GM23338 (cell line): ENCODE measurements around the gene ANKRD31. TPM values are rescaled to one million over a fixed set of nuclear protein-coding genes. Genes with fewer than 3 reads are reported as not detected.

Experiments used
- ATAC-seq: fragments of 200-7000 bp; cut with Tn5 transposase; 3 replicates; pipeline ENCODE4 v1.9.1; 2020
- DNase-seq: peaks from one replicate; pipeline ENCODE4 v3.0.0-alpha.2; 2015; ENCODE audit warnings: low spot score
- H2AFZ ChIP-seq: fragments of 200-600 bp; sonication (generic); 2 replicates; pipeline ENCODE4 v1.8.0; 2016; ENCODE audit warnings: antibody characterized with exemption, mild to moderate bottlenecking, moderate library complexity
- H3F3A ChIP-seq: fragments of 200-600 bp; sonication (generic); replicated peaks from 2 replicates; pipeline ENCODE4 v1.8.0; 2017; ENCODE audit warnings: antibody characterized with exemption, mixed run types, low read depth
- H3K27ac ChIP-seq: fragments of 200-600 bp; sonication (generic); 2 replicates; pipeline ENCODE4 v1.6.1; 2016; ENCODE audit warnings: low read depth
- H3K27me3 ChIP-seq: fragments of 200-600 bp; sonication (generic); 2 replicates; pipeline ENCODE4 v1.8.0; 2016; ENCODE audit warnings: mild to moderate bottlenecking, mixed run types, moderate library complexity; ENCODE audit not compliant: insufficient read depth
- H3K36me3 ChIP-seq: fragments of 200-600 bp; sonication (generic); 2 replicates; pipeline ENCODE4 v1.8.0; 2016; ENCODE audit warnings: mild to moderate bottlenecking; ENCODE audit not compliant: insufficient read depth
- H3K4me1 ChIP-seq: fragments of 200-600 bp; sonication (generic); 2 replicates; pipeline ENCODE4 v1.8.0; 2016; ENCODE audit warnings: mild to moderate bottlenecking, moderate library complexity; ENCODE audit not compliant: insufficient read depth
- H3K4me2 ChIP-seq: fragments of 200-600 bp; sonication (generic); 2 replicates; pipeline ENCODE4 v1.7.1; 2017; ENCODE audit warnings: mixed run types
- H3K4me3 ChIP-seq: fragments of 200-600 bp; sonication (generic); 2 replicates; pipeline ENCODE4 v1.6.1; 2016; ENCODE audit warnings: mixed run types
- H3K79me2 ChIP-seq: fragments of 200-600 bp; sonication (generic); replicated peaks from 2 replicates; pipeline ENCODE4 v1.8.0; 2017; ENCODE audit warnings: mild to moderate bottlenecking; ENCODE audit not compliant: insufficient read depth
- H3K9me2 ChIP-seq: fragments of 200-600 bp; sonication (generic); 2 replicates; pipeline ENCODE4 v1.8.0; 2017; ENCODE audit not compliant: insufficient read depth
- H4K20me1 ChIP-seq: fragments of 200-600 bp; sonication (generic); replicated peaks from 2 replicates; pipeline ENCODE4 v1.8.0; 2017; ENCODE audit warnings: mild to moderate bottlenecking; ENCODE audit not compliant: insufficient read depth
- H3K27ac Mint-ChIP-seq: 2 replicates; pipeline ENCODE4 v1.8.0; 2020; ENCODE audit warnings: inconsistent platforms, mild to moderate bottlenecking, moderate library complexity, mixed read lengths
- H3K27me3 Mint-ChIP-seq: 3 replicates; pipeline ENCODE4 v1.8.0; 2022; ENCODE audit warnings: low read depth, mild to moderate bottlenecking, moderate library complexity, mixed read lengths, inconsistent platforms; ENCODE audit not compliant: insufficient read depth, poor library complexity
- H3K36me3 Mint-ChIP-seq: 3 replicates; pipeline ENCODE4 v1.8.0; 2021; ENCODE audit warnings: low read depth, mild to moderate bottlenecking, inconsistent platforms, moderate library complexity, mixed read lengths
- H3K4me1 Mint-ChIP-seq: 3 replicates; pipeline ENCODE4 v1.8.0; 2020; ENCODE audit warnings: mild to moderate bottlenecking, inconsistent platforms, mixed read lengths
- H3K4me3 Mint-ChIP-seq: 3 replicates; pipeline ENCODE4 v1.8.0; 2021; ENCODE audit warnings: moderate library complexity, mild to moderate bottlenecking, inconsistent platforms, mixed read lengths
- H3K9me3 Mint-ChIP-seq: 3 replicates; pipeline ENCODE4 v1.8.0; 2020; ENCODE audit warnings: moderate library complexity, mild to moderate bottlenecking, inconsistent platforms, mixed read lengths
- EZH2phosphoT487 ChIP-seq: fragments of 200-600 bp; sonication (generic); IDR thresholded peaks from one replicate; pipeline ENCODE4 v1.8.1; 2018; ENCODE audit warnings: antibody characterized with exemption; ENCODE audit not compliant: unreplicated experiment
- POLR2AphosphoS5 ChIP-seq: IDR thresholded peaks from 2 replicates; pipeline ENCODE4 v1.6.1; 2016; ENCODE audit warnings: antibody characterized with exemption, low read depth
- STAT1 ChIP-seq: IDR thresholded peaks from one replicate; pipeline ENCODE4 v1.6.1; 2016; ENCODE audit warnings: antibody characterized with exemption; ENCODE audit not compliant: unreplicated experiment
- polyA plus RNA-seq: library from polyadenylated mRNA; unstranded; fragments of >200 nt; fragmentation: Nextera tagmentation; extraction: Ambion mirVana; gene quantifications from 2 replicates; pipeline ENCODE4 v1.2.1, GENCODE V29; 2016
- total RNA-seq: library from RNA; depleted of rRNA; stranded (reverse); fragments of >200 nt; shearing (Covaris generic); gene quantifications from 2 replicates; pipeline ENCODE4 v1.2.3, GENCODE V29; 2014
- TF ChIP-seq, protein P1 (sequence below): fragments of 250-450 bp; sonication (Bioruptor Pico); IDR thresholded peaks from 2 replicates; pipeline ENCODE4 v1.5.0; 2020; ENCODE audit warnings: mild to moderate bottlenecking, moderate library complexity
- TF ChIP-seq, protein P2 (sequence below), 2 experiments: fragments of 200-600 bp in 1 of 2; sonication (generic) in 1 of 2; conservative IDR thresholded peaks; 2 replicates each; pipeline versions ENCODE4 v1.5.1 to v1.6.1; 2016 to 2017; ENCODE audit warnings: antibody characterized with exemption in 2 of 2, low read depth in 2 of 2, mild to moderate bottlenecking in 2 of 2, moderate library complexity in 1 of 2

Gene ANKRD31
- total and polyA plus RNA-seq, 2 experiments from 2014 or later, result 0.18 to 0.59 TPM

DNA sequence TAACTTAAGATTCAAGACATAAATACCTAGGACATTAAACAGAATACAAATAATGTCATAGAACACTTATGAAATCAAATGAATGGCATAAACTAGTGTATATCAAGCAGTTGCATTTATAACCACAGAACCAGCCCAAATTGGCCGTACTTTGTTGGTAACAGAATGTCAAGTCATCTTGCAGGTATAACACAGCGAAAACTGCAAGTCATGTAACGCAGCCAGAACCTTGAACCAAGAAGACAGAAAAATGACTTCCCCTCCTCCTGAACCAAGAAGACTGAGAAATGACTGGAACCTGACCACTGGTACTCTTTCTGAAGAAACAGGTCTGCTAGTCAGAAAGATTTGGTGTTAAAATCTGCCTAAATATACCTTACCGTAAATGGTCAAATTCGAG is 38.9 kb downstream of the ANKRD31 start:
- H3K4me1 ChIP-seq, result no peaks in the 10 kb centered on the region
- no peak overlapping the region for H3K27ac ChIP-seq
- H2AFZ ChIP-seq, result peak overlapping the region; percentile 83; the same call in 1 of the 2 replicates
- no peaks in the 10 kb centered on the region for H3K4me1 Mint-ChIP-seq
- H3K36me3 ChIP-seq, result no peaks in the 10 kb centered on the region
- H3K27ac Mint-ChIP-seq, result peak overlapping the region; percentile 54
- H3K36me3 Mint-ChIP-seq, result no peaks in the 10 kb centered on the region
- H3K27me3 Mint-ChIP-seq, result no peaks in the 10 kb centered on the region
- no peaks in the 10 kb centered on the region for H3K9me3 Mint-ChIP-seq
- H3K4me3 Mint-ChIP-seq, result no peak overlapping the region
- H4K20me1 ChIP-seq, result no peaks in the 10 kb centered on the region
- no peaks in the 10 kb centered on the region for H3K79me2 ChIP-seq
- H3F3A ChIP-seq, result no peaks in the 10 kb centered on the region
- TF ChIP-seq EZH2phosphoT487, result no peak
- TF ChIP-seq, protein P1, sequence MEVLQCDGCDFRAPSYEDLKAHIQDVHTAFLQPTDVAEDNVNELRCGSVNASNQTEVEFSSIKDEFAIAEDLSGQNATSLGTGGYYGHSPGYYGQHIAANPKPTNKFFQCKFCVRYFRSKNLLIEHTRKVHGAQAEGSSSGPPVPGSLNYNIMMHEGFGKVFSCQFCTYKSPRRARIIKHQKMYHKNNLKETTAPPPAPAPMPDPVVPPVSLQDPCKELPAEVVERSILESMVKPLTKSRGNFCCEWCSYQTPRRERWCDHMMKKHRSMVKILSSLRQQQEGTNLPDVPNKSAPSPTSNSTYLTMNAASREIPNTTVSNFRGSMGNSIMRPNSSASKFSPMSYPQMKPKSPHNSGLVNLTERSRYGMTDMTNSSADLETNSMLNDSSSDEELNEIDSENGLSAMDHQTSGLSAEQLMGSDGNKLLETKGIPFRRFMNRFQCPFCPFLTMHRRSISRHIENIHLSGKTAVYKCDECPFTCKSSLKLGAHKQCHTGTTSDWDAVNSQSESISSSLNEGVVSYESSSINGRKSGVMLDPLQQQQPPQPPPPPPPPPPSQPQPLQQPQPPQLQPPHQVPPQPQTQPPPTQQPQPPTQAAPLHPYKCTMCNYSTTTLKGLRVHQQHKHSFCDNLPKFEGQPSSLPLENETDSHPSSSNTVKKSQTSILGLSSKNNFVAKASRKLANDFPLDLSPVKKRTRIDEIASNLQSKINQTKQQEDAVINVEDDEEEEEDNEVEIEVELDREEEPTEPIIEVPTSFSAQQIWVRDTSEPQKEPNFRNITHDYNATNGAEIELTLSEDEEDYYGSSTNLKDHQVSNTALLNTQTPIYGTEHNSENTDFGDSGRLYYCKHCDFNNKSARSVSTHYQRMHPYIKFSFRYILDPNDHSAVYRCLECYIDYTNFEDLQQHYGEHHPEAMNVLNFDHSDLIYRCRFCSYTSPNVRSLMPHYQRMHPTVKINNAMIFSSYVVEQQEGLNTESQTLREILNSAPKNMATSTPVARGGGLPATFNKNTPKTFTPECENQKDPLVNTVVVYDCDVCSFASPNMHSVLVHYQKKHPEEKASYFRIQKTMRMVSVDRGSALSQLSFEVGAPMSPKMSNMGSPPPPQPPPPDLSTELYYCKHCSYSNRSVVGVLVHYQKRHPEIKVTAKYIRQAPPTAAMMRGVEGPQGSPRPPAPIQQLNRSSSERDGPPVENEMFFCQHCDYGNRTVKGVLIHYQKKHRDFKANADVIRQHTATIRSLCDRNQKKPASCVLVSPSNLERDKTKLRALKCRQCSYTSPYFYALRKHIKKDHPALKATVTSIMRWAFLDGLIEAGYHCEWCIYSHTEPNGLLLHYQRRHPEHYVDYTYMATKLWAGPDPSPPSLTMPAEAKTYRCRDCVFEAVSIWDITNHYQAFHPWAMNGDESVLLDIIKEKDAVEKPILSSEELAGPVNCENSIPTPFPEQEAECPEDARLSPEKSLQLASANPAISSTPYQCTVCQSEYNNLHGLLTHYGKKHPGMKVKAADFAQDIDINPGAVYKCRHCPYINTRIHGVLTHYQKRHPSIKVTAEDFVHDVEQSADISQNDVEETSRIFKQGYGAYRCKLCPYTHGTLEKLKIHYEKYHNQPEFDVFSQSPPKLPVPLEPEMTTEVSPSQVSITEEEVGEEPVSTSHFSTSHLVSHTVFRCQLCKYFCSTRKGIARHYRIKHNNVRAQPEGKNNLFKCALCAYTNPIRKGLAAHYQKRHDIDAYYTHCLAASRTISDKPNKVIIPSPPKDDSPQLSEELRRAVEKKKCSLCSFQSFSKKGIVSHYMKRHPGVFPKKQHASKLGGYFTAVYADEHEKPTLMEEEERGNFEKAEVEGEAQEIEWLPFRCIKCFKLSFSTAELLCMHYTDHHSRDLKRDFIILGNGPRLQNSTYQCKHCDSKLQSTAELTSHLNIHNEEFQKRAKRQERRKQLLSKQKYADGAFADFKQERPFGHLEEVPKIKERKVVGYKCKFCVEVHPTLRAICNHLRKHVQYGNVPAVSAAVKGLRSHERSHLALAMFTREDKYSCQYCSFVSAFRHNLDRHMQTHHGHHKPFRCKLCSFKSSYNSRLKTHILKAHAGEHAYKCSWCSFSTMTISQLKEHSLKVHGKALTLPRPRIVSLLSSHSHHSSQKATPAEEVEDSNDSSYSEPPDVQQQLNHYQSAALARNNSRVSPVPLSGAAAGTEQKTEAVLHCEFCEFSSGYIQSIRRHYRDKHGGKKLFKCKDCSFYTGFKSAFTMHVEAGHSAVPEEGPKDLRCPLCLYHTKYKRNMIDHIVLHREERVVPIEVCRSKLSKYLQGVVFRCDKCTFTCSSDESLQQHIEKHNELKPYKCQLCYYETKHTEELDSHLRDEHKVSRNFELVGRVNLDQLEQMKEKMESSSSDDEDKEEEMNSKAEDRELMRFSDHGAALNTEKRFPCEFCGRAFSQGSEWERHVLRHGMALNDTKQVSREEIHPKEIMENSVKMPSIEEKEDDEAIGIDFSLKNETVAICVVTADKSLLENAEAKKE (CRISPR knock-in tag), result no peak
- TF ChIP-seq, protein P2, sequence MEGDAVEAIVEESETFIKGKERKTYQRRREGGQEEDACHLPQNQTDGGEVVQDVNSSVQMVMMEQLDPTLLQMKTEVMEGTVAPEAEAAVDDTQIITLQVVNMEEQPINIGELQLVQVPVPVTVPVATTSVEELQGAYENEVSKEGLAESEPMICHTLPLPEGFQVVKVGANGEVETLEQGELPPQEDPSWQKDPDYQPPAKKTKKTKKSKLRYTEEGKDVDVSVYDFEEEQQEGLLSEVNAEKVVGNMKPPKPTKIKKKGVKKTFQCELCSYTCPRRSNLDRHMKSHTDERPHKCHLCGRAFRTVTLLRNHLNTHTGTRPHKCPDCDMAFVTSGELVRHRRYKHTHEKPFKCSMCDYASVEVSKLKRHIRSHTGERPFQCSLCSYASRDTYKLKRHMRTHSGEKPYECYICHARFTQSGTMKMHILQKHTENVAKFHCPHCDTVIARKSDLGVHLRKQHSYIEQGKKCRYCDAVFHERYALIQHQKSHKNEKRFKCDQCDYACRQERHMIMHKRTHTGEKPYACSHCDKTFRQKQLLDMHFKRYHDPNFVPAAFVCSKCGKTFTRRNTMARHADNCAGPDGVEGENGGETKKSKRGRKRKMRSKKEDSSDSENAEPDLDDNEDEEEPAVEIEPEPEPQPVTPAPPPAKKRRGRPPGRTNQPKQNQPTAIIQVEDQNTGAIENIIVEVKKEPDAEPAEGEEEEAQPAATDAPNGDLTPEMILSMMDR (conservative IDR thresholded peaks at IDR 0.05; ENCODE audit: low read depth in 2 of 2), result no peak
- no peak for TF ChIP-seq STAT1
- no peak for TF ChIP-seq POLR2AphosphoS5
- H3K4me3 ChIP-seq, result no peak overlapping the region
- no peaks in the 10 kb centered on the region for H3K9me2 ChIP-seq
- DNase-seq (no peak), ATAC-seq (no peak)
- H3K4me2 ChIP-seq, result no peak overlapping the region
- no peaks in the 10 kb centered on the region for H3K27me3 ChIP-seq
